ENCODE data around the gene SKI. TPM values are rescaled to one million over a fixed set of nuclear protein-coding genes. Genes with fewer than 3 reads are reported as not detected.
"Not testable (repeated sequence)": the region's sequence is repeated elsewhere in the genome, so short reads cannot be mapped to it uniquely, and the experiment has no call there.

SKI gene
- total RNA-seq, 1 donor from 2014 or later, result 15.5 TPM

- FAIRE-seq (no peak), DNase-seq (ENCODE audit: low spot score in 2 of 2) (no peak)
Measured at GRCh38 chr1:2330035-2330434, 101.9 kb downstream of the SKI start.

- no peak for FAIRE-seq
Measured at GRCh38 chr1:2330519-2331199, 102.5 kb downstream of the SKI start.

DNA sequence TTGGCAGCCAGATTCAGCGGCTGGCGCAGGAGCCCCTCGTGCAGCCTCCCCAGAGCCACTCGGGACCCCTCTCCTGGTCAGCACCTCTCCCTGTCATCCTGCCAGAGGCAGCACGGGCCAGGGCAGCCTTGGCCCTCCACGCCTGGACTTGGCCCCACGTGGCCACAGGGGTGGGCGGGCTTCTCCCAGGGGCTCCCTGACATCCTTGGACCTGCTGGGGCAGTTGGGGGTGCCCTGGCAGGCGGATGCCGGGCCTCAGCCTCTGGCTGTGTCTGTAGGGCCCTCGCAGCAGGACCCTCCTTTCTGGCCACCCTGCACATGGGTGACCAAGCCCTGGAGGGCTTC, 103.1 kb downstream of the SKI start:
- FAIRE-seq, result no peak
- DNase-seq (ENCODE audit: low spot score in 2 of 2), result no peak

More at GRCh38 chr1:2330519-2331199, 102.5 kb downstream of the SKI start:
- DNase-seq (ENCODE audit: low spot score in 2 of 2), result no peak

DNA sequence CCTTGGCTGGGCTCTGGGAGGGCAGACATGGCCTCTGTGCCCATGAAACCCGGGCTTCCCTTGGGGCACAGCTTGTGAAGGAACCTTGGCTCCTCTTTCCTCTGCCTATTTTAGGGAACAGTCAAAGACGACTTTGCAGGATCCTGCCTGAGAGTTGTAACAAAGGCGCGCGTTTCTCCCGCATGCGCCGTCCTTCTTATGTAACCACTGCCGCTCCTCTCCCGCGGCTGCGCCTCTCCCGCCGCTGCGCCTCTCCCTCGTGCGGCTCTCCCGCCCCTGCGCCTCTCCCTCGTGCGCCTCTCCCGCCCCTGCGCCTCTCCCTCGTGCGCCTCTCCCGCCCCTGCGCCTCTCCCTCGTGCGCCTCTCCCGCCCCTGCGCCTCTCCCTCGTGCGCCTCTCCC, 103.5 kb downstream of the SKI start:
- DNase-seq (ENCODE audit: low spot score in 2 of 2); FAIRE-seq: not testable (repeated sequence)

GRCh38 chr1:2334366-2334765, 106.2 kb downstream of the SKI start:
- FAIRE-seq (no peak), DNase-seq (ENCODE audit: low spot score in 2 of 2) (no peak)

DNA sequence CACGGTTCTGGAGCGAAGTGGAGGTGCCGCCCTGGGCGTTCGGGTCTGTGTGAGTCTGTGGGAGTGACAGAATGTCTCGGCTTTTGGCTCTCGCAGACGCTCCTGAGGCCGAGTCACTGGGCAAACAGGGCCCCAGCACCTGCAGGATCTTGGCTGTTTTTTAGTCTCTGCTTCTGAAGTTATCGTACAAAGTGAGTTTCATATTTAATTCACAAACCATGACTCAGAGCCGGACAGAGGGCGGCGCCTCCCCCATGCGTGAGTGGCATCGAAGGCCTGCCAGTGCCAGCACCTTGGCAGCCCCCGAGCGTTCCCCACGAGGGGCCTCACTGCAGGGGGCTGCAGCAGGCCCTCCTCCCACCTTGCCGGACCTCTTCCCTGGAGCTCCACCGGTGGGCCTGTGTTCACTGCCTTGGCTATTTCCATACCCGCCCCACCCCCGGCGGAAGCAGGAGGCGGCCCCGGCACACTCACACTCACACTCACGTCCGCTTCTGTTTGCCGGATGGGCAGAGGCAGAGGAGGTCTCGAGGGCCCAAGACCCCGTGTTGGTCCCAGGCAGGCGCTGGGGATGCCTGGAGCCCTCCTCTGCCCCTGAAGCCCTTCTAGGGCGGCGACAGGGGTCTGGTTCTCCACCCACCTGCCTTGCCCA, 106.9 kb downstream of the SKI start:
- FAIRE-seq (no peak), DNase-seq (ENCODE audit: low spot score in 2 of 2) (no peak)

- no peak for FAIRE-seq
- DNase-seq (ENCODE audit: low spot score in 2 of 2), result no peak
Measured at GRCh38 chr1:2335721-2336455, 107.8 kb downstream of the SKI start.

DNA sequence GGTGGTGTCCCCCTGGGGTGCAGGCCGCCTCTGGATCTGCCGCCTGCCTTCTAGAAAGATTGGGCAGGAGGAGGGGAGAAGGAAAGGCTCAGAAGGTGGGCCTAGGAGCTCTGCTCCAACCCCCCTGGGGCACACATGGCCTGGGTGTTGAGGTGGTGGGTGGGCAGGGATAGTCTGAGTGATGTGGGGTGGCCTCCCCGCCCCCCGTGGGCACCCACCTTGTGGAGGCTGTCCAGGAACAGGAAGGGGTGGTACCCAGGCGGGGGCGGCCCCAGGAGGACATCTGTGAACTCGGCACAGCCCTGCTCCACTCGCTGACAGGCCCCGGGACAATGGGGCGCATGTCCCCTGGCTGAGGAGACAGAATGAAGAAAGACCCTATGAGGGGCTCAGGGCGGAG, 108.4 kb downstream of the SKI start:
- no peak for DNase-seq (ENCODE audit: low spot score in 2 of 2)
- no peak for FAIRE-seq

GRCh38 chr1:2337081-2337480, 109.0 kb downstream of the SKI start:
- no peak for FAIRE-seq

GRCh38 chr1:2337501-2337900, 109.4 kb downstream of the SKI start:
- FAIRE-seq, result no peak

More at GRCh38 chr1:2337081-2337480, 109.0 kb downstream of the SKI start:
- no peak for DNase-seq (ENCODE audit: low spot score in 2 of 2)

DNA sequence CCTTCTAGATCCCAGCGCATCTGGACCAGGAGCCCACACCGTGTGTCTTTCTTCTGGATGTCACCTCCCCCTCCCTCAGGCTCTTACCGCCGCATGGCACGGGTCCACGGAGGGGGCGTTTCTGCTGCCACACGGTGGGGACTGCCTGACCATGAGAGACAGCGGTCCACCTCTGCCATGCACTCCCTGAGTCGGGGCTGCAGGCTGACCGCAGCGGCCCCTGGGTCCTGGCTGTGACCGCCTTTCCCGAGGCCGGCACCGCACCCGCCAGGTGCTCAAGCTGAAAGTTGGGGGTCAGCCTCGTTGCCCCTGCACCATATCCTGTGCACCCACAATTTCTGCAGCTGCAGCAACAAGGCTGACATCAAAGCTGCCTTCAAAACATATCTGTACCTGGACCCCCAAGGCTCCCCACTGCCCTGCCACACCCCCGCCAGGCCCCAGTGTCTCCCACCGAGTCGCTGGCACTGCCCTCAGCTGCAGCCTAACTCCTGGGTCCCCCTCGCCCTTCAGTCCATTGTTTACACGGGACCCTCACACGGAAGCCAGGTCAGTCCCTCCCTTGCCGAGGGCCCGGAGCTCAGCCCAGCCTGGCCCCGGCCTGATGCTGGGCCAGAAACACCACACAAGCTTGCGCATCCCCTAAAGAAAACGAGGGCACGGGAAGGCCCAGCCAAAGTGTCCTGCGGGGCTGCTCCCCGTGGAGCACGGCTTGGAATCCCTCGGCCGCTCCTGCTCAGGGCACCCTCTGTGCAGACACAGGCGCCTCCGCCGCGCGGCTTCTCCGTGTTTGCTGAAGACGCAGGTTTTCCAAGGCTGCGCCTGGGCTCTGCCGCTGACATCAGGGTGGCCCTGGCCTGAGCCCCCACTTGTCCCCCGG, 111.3 kb downstream of the SKI start:
- DNase-seq (ENCODE audit: low spot score in 2 of 2) (no peak), FAIRE-seq (no peak)

More at GRCh38 chr1:2337501-2337900, 109.4 kb downstream of the SKI start:
- no peak for DNase-seq (ENCODE audit: low spot score in 2 of 2)

DNA sequence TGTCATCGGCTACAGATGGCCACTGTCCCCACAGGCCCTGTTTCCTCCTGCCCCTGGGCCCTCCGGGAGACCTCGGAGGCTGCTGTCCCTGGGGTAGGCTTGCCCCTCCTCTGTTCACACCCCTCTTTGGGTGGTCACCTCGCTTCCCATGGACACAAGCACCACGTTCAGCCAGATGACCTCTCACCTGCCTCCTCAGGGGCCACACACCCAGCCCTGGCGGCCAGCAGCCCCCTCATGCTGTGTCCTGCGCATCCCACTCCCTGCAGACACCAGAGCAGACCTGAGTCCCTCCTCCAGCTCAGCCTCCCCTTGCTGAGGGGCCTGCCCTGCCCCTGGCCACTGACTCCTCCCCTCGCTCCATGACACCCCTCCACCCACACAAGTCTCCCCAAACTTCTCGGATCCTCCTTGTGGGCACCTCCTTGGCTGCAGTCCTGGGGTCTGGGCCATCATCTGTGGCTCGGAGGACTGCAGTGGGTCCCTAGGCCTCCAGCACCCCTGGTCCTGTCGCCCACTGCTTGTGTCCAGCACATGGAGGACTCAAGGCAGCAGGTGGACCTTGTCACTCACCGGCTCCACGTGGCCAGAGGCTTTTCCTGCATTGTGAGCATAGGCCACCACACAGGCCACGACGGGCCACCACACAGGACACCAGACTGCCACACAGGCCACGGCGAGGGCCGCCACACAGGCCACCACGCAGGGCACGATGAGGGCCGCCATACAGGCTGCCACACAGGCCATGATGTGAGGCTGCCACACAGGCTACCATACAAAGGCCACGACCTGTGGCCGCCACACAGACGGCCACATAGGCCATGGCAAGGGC, 112.2 kb downstream of the SKI start:
- DNase-seq (ENCODE audit: low spot score in 2 of 2), result no peak
- FAIRE-seq, result no peak

GRCh38 chr1:2340918-2341254, 112.8 kb downstream of the SKI start:
- no peak for DNase-seq (ENCODE audit: low spot score in 2 of 2)

GRCh38 chr1:2341706-2342383, 113.7 kb downstream of the SKI start:
- DNase-seq (ENCODE audit: low spot score in 2 of 2) (no peak), FAIRE-seq (no peak)

More at GRCh38 chr1:2340918-2341254, 112.8 kb downstream of the SKI start:
- FAIRE-seq, result no peak

DNA sequence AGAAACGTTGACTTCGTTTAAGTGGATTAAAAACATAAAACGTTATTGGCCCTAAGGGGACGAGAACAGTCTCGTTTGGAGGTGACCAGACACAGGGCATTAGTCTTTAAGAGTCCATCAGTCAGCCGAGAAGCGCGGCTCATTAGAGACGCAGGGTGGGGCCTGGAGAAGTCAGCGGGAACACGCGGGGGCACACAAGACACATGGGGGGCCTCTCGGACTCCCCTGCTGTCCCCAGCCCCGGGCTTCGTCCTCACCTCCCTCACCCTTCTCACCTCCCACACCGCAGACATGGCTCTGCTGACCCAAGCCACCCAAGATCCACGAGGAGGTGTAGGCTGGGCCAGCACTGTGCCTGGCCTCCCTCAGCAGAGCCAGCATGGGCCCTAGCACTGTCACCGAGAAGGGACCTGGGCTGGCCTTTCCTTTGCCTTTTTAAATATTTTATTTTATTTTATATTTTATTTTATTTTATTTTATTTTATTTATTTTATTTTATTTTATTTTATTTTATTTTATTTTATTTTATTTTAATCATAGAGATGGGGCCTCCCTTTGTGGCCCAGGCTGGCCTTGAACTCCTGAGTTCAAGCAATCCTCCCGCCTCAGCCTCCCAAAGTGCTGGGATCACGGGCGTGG, 114.4 kb downstream of the SKI start:
- FAIRE-seq (no peak), DNase-seq (ENCODE audit: low spot score in 2 of 2) (no peak)

- DNase-seq (ENCODE audit: low spot score in 2 of 2) (no peak), FAIRE-seq (no peak)
Measured at GRCh38 chr1:2343023-2343935, 115.2 kb downstream of the SKI start.

- FAIRE-seq, result no peak
- no peak for DNase-seq (ENCODE audit: low spot score in 2 of 2)
Measured at GRCh38 chr1:2344121-2344681, 116.1 kb downstream of the SKI start.
